Mammary epithelial cell (primary cell): ENCODE measurements around the gene HTT.

Experiments used
- EZH2 ChIP-seq: IDR thresholded peaks from 2 replicates; pipeline ENCODE4 v1.6.1; 2012; ENCODE audit warnings: low read length, inconsistent platforms, borderline replicate concordance
- TF ChIP-seq, protein P1 (sequence below), 2 donors: IDR thresholded peaks in 1 of 2; conservative IDR thresholded peaks in 1 of 2; 2 replicates each; pipeline ENCODE4 v1.5.1; 2011 to 2012; ENCODE audit warnings: inconsistent platforms in 2 of 2, low read length in 2 of 2, mild to moderate bottlenecking in 2 of 2, control low read depth in 1 of 2, low read depth in 1 of 2; ENCODE audit not compliant: insufficient read depth in 1 of 2; ENCODE audit errors: extremely low read depth in 1 of 2

DNA sequence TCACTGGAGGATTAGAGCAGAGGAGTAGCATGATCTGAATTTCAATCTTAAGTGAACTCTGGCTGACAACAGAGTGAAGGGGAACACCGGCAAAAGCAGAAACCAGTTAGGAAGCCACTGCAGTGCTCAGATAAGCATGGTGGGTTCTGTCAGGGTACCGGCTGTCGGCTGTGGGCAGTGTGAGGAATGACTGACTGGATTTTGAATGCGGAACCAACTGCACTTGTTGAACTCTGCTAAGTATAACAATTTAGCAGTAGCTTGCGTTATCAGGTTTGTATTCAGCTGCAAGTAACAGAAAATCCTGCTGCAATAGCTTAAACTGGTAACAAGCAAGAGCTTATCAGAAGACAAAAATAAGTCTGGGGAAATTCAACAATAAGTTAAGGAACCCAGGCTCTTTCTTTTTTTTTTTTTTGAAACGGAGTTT is 5.2 kb downstream of the HTT start:
- TF ChIP-seq, protein P1, sequence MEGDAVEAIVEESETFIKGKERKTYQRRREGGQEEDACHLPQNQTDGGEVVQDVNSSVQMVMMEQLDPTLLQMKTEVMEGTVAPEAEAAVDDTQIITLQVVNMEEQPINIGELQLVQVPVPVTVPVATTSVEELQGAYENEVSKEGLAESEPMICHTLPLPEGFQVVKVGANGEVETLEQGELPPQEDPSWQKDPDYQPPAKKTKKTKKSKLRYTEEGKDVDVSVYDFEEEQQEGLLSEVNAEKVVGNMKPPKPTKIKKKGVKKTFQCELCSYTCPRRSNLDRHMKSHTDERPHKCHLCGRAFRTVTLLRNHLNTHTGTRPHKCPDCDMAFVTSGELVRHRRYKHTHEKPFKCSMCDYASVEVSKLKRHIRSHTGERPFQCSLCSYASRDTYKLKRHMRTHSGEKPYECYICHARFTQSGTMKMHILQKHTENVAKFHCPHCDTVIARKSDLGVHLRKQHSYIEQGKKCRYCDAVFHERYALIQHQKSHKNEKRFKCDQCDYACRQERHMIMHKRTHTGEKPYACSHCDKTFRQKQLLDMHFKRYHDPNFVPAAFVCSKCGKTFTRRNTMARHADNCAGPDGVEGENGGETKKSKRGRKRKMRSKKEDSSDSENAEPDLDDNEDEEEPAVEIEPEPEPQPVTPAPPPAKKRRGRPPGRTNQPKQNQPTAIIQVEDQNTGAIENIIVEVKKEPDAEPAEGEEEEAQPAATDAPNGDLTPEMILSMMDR (conservative IDR thresholded peaks at IDR 0.05 in 1 of 2, IDR thresholded peaks at IDR 0.05 in 1 of 2; ENCODE audit: extremely low read depth in 1 of 2, insufficient read depth in 1 of 2, low read depth in 1 of 2, low read length in 2 of 2) = no peak
- no peak for TF ChIP-seq EZH2
